K562 (cell line): ENCODE results near the gene FYB1. TPM values are rescaled to one million over a fixed set of nuclear protein-coding genes. Genes with fewer than 3 reads are reported as not detected.

Experiments used
- ATAC-seq: fragments of 200-7000 bp; cut with Tn5 transposase; 3 replicates; pipeline ENCODE4 v1.9.1; 2020; ENCODE audit warnings: moderate library complexity
- BruUV-seq: library from RNA; stranded (reverse); fragments of 400-500 nt; replicated peaks from 2 replicates; lab custom pipeline; 2021; lab: Mats Ljungman, UMichigan
- CTCF ChIA-PET: fragments of 300-600 bp; formaldehyde crosslinking; extraction: SDS; loops from one replicate; lab custom pipeline; 2021; ENCODE audit warnings: low intra/inter-chr PET ratio; lab: Yijun Ruan, JAX
- POLR2A ChIA-PET: fragments of 300-600, 350-650 bp; sonication (Branson Sonifier 250); formaldehyde crosslinking; extraction: SDS; loops from one replicate; lab custom pipeline; 2021; ENCODE audit warnings: antibody characterized with exemption, inconsistent platforms; lab: Yijun Ruan, JAX
- DNase-seq, 4 experiments: peaks; one replicate each; pipeline versions ENCODE4 v3.0.0 to v3.0.0-alpha.2; 2011 to 2018; ENCODE audit warnings: low spot score in 3 of 4, mixed read lengths in 3 of 4; ENCODE audit errors: extremely low read depth in 1 of 4
- FAIRE-seq: peaks from 2 replicates; lab custom pipeline; 2011; peaks lifted over from hg19 to GRCh38; lab: Jason Lieb, UNC
- H2AFZ ChIP-seq: 2 replicates; pipeline ENCODE4 v1.6.0; 2011; ENCODE audit warnings: low read depth, low read length, control low read depth, inconsistent platforms
- H3K27ac ChIP-seq: fragments of 200-600 bp; 3 replicates; pipeline ENCODE4 v1.8.0; 2011; ENCODE audit warnings: low read depth, mild to moderate bottlenecking, control low read depth, inconsistent platforms, low read length, moderate library complexity, mixed read lengths; ENCODE audit errors: extremely low read depth
- H3K27me3 ChIP-seq, 2 experiments: fragments of 300-600 bp in 1 of 2; 2 replicates in 1 of 2; 3 replicates in 1 of 2; pipeline versions ENCODE4 v1.6.0 to v1.8.0; 2011; ENCODE audit warnings: inconsistent platforms in 2 of 2, low read length in 2 of 2, mild to moderate bottlenecking in 1 of 2, mixed read lengths in 1 of 2, moderate library complexity in 1 of 2; ENCODE audit not compliant: control insufficient read depth in 2 of 2, insufficient read depth in 2 of 2
- H3K36me3 ChIP-seq: fragments of 300-600 bp; 3 replicates; pipeline ENCODE4 v1.8.0; 2011; ENCODE audit warnings: mild to moderate bottlenecking, low read length, inconsistent platforms; ENCODE audit not compliant: control insufficient read depth, insufficient read depth
- H3K4me1 ChIP-seq, 2 experiments: fragments of 200-600 bp in 1 of 2; replicated peaks in 1 of 2; 2 replicates in 1 of 2; 3 replicates in 1 of 2; pipeline versions ENCODE4 v1.5.1 to v1.8.0; 2011; ENCODE audit warnings: inconsistent platforms in 2 of 2, low read length in 2 of 2, mild to moderate bottlenecking in 1 of 2, mixed read lengths in 1 of 2, moderate library complexity in 1 of 2; ENCODE audit not compliant: control insufficient read depth in 2 of 2, insufficient read depth in 2 of 2
- H3K4me2 ChIP-seq: 2 replicates; pipeline ENCODE4 v1.6.1; 2011; ENCODE audit warnings: low read length, control low read depth, inconsistent platforms, mixed read lengths; ENCODE audit not compliant: insufficient read depth
- H3K4me3 ChIP-seq: fragments of 200-600 bp; sonication (generic), shearing (Covaris generic); 2 replicates; pipeline ENCODE4 v1.5.1; 2016; ENCODE audit warnings: control low read depth, inconsistent platforms
- H3K79me2 ChIP-seq: fragments of 200-600 bp; 3 replicates; pipeline ENCODE4 v1.8.0; 2011; ENCODE audit warnings: low read length, inconsistent platforms; ENCODE audit not compliant: control insufficient read depth, insufficient read depth
- H3K9ac ChIP-seq, 2 experiments: 2 replicates each; pipeline versions ENCODE4 v1.6.0 to v1.6.1; 2011; ENCODE audit warnings: low read depth in 2 of 2, low read length in 2 of 2, control low read depth in 1 of 2, inconsistent platforms in 1 of 2, mild to moderate bottlenecking in 1 of 2, mixed read lengths in 1 of 2; ENCODE audit not compliant: insufficient read depth in 1 of 2
- H3K9me1 ChIP-seq: one replicate; pipeline ENCODE4 v1.6.0; 2011; ENCODE audit warnings: inconsistent platforms, mild to moderate bottlenecking, low read length, moderate library complexity; ENCODE audit not compliant: control insufficient read depth, insufficient read depth
- H3K9me3 ChIP-seq: replicated peaks from 2 replicates; pipeline ENCODE4 v1.5.1; 2011; ENCODE audit warnings: low read depth, low read length, inconsistent platforms; ENCODE audit not compliant: control insufficient read depth, insufficient read depth
- H4K20me1 ChIP-seq: replicated peaks from 2 replicates; pipeline ENCODE4 v1.6.1; 2011; ENCODE audit warnings: low read length, inconsistent platforms, mixed read lengths; ENCODE audit not compliant: control insufficient read depth, insufficient read depth
- GTF2E2 ChIP-seq: fragments of 200-800 bp; sonication (Bioruptor generic); IDR thresholded peaks from 2 replicates; pipeline ENCODE4 v1.6.1; 2016; ENCODE audit warnings: missing genetic modification characterization, missing compliant biosample characterization
- in situ Hi-C: fragments of 300-500 bp; cut with MboI; formaldehyde crosslinking; loops from 4 replicates; pipeline ENCODE4 v1.15.0; 2018; ENCODE audit warnings: inconsistent platforms, mixed read lengths
- intact Hi-C: fragments of 100-400 bp; cut with micrococcal nuclease; formaldehyde crosslinking; loops from 2 replicates; pipeline ENCODE4 v1.14.2; 2022
- polyA plus RNA-seq, 8 experiments: library from polyadenylated mRNA; depleted of rRNA in 4 of 8; stranded (reverse) in 5 of 8; unstranded in 3 of 8; fragments of >200 nt; fragmentation: Nextera tagmentation in 2 of 8; fragmentation: Illumina TruSeq in 1 of 8; extraction: Ambion mirVana in 2 of 8; extraction: Trizol in 1 of 8; gene quantifications; 2 replicates each; pipeline versions ENCODE4 v1.2.1 to v1.2.3, GENCODE V29; 2011 to 2014; ENCODE audit warnings: inconsistent platforms in 1 of 8, missing spikeins in 1 of 8
- total RNA-seq, 7 experiments: library from RNA; depleted of rRNA in 6 of 7; stranded (reverse); fragments of >200 nt in 6 of 7; fragmentation: Illumina TruSeq in 2 of 7; extraction: Trizol in 2 of 7; gene quantifications; 2 replicates each; pipeline versions ENCODE4 v1.2.1 to v1.2.3, GENCODE V29; 2011 to 2021; ENCODE audit warnings: low replicate concordance in 1 of 7
- TF ChIP-seq, protein P1 (sequence below): fragments of 250-450 bp; sonication (Bioruptor Pico); IDR thresholded peaks from 2 replicates; pipeline ENCODE4 v1.8.0; 2021; ENCODE audit warnings: moderate library complexity, mild to moderate bottlenecking, inconsistent platforms

FYB1 gene
- total and polyA plus RNA-seq, 9 of the 15 experiments (the other 6 are each of a cell fraction or from before 2014, with no cell fraction given): 4.7 to 31.5 (median 9.7) TPM

DNA sequence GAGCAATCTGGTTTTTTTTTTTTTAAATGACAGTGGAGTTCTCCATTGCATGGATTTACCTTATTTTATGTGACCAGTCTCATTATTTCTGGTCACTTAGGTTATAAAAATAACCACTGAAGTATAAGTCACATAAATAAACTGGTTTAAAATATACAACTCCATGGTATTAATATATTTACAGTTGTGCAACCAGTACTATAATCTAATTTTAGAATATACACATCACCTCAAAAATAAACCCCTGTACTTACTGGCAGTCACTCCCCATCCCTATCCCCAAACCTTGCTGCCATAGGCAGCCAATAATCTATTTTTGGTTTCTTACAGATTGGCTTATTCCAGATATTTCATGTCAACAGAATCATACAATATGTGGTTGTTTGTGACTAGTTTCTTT is 57.8 kb downstream of the FYB1 start:
- Histone ChIP-seq H3K36me3 (no peaks in the 10 kb centered on the region; the same call in 2 of the 3 replicates), H3K27me3 (no peaks in the 10 kb centered on the region), H4K20me1 (no peaks in the 10 kb centered on the region), H3K9me1 (no peaks in the 10 kb centered on the region), H2AFZ (no peak overlapping the region), H3K9me3 (no peaks in the 10 kb centered on the region; the same call in 1 of the 2 replicates), H3K9ac (no peak overlapping the region), H3K79me2 (no peaks in the 10 kb centered on the region), H3K27ac (no peak overlapping the region), H3K4me2 (no peak overlapping the region), H3K4me1 (peaks cover 0 to 46% of the 10 kb centered on the region in 2 experiments; a peak in 4 of 5 replicates), H3K4me3 (no peak overlapping the region)
- in situ Hi-C loops: no loop called here
- ATAC-seq (no peak), FAIRE-seq (no peak), DNase-seq (no peak)
- intact Hi-C loops: no loop called here
- BruUV-seq: no TSS peak
- TF ChIP-seq GTF2E2 (tag): 0 out of 2 replicates have a peak, but pooled peaks have one; percentile 46
- TF ChIP-seq, protein P1, sequence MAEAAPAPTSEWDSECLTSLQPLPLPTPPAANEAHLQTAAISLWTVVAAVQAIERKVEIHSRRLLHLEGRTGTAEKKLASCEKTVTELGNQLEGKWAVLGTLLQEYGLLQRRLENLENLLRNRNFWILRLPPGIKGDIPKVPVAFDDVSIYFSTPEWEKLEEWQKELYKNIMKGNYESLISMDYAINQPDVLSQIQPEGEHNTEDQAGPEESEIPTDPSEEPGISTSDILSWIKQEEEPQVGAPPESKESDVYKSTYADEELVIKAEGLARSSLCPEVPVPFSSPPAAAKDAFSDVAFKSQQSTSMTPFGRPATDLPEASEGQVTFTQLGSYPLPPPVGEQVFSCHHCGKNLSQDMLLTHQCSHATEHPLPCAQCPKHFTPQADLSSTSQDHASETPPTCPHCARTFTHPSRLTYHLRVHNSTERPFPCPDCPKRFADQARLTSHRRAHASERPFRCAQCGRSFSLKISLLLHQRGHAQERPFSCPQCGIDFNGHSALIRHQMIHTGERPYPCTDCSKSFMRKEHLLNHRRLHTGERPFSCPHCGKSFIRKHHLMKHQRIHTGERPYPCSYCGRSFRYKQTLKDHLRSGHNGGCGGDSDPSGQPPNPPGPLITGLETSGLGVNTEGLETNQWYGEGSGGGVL (CRISPR knock-in tag): no peak
- ChIA-PET POLR2A (interaction anchor here (0.9 kb wide), 1 partner anchor 9 kb away, joined by 4 read pairs; no protein-coding TSS in a partner anchor), CTCF (no interaction called here)
